ENCODE data around the gene PTPA. TPM values are rescaled to one million over a fixed set of nuclear protein-coding genes. Genes with fewer than 3 reads are reported as not detected.

PTPA gene
- total and polyA plus RNA-seq, 9 of the 15 experiments (the other 6 are each of a cell fraction or from before 2014, with no cell fraction given), result 1.7 to 121 (median 72.6) TPM

DNA sequence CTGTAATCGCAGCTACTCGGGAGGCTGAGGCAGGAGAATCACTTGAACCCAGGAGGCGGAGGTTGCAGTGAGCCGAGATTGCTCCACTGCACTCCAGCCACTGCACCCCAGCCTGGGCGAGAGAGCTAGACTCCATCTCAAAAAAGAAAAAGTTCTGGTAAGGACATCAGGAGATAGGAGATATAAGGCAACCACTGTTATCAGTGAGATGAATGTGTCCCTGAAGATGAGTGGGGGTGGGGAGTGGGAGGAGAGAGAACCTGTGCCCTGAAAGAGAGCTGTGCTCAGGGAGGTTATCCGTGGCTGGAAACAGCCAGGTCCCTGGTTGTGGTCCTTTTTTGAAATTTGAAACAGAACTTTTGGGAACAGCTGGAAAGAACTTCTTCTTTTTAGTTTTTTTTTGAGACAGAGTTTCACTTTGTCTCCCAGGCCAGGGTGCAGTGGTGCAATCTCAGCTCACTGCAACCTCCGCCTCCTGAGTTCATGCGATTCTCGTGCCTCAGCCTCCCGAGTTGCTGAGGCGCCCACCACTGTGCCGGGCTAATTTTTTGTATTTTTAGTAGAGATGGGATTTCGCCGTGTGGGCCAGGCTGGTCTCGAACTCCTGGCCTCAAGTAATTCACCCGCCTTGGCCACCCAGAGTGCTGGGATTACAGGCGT is 2.6 kb downstream of the PTPA start (continued):
- TF ChIP-seq, protein P1, sequence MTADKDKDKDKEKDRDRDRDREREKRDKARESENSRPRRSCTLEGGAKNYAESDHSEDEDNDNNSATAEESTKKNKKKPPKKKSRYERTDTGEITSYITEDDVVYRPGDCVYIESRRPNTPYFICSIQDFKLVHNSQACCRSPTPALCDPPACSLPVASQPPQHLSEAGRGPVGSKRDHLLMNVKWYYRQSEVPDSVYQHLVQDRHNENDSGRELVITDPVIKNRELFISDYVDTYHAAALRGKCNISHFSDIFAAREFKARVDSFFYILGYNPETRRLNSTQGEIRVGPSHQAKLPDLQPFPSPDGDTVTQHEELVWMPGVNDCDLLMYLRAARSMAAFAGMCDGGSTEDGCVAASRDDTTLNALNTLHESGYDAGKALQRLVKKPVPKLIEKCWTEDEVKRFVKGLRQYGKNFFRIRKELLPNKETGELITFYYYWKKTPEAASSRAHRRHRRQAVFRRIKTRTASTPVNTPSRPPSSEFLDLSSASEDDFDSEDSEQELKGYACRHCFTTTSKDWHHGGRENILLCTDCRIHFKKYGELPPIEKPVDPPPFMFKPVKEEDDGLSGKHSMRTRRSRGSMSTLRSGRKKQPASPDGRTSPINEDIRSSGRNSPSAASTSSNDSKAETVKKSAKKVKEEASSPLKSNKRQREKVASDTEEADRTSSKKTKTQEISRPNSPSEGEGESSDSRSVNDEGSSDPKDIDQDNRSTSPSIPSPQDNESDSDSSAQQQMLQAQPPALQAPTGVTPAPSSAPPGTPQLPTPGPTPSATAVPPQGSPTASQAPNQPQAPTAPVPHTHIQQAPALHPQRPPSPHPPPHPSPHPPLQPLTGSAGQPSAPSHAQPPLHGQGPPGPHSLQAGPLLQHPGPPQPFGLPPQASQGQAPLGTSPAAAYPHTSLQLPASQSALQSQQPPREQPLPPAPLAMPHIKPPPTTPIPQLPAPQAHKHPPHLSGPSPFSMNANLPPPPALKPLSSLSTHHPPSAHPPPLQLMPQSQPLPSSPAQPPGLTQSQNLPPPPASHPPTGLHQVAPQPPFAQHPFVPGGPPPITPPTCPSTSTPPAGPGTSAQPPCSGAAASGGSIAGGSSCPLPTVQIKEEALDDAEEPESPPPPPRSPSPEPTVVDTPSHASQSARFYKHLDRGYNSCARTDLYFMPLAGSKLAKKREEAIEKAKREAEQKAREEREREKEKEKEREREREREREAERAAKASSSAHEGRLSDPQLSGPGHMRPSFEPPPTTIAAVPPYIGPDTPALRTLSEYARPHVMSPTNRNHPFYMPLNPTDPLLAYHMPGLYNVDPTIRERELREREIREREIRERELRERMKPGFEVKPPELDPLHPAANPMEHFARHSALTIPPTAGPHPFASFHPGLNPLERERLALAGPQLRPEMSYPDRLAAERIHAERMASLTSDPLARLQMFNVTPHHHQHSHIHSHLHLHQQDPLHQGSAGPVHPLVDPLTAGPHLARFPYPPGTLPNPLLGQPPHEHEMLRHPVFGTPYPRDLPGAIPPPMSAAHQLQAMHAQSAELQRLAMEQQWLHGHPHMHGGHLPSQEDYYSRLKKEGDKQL (CRISPR knock-in tag; IDR thresholded peaks at IDR 0.05; ENCODE audit: borderline replicate concordance), result no peak
- TF ChIP-seq PML (IDR thresholded peaks at IDR 0.05; ENCODE audit: low read length), result peak; percentile 33; the same call in 1 of the 2 replicates
- TF ChIP-seq, protein P2, sequence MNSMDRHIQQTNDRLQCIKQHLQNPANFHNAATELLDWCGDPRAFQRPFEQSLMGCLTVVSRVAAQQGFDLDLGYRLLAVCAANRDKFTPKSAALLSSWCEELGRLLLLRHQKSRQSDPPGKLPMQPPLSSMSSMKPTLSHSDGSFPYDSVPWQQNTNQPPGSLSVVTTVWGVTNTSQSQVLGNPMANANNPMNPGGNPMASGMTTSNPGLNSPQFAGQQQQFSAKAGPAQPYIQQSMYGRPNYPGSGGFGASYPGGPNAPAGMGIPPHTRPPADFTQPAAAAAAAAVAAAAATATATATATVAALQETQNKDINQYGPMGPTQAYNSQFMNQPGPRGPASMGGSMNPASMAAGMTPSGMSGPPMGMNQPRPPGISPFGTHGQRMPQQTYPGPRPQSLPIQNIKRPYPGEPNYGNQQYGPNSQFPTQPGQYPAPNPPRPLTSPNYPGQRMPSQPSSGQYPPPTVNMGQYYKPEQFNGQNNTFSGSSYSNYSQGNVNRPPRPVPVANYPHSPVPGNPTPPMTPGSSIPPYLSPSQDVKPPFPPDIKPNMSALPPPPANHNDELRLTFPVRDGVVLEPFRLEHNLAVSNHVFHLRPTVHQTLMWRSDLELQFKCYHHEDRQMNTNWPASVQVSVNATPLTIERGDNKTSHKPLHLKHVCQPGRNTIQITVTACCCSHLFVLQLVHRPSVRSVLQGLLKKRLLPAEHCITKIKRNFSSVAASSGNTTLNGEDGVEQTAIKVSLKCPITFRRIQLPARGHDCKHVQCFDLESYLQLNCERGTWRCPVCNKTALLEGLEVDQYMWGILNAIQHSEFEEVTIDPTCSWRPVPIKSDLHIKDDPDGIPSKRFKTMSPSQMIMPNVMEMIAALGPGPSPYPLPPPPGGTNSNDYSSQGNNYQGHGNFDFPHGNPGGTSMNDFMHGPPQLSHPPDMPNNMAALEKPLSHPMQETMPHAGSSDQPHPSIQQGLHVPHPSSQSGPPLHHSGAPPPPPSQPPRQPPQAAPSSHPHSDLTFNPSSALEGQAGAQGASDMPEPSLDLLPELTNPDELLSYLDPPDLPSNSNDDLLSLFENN (IDR thresholded peaks at IDR 0.05; ENCODE audit: low read depth in 2 of 2, low read length in 2 of 2), result no peak
- no peak for TF ChIP-seq ZKSCAN8 (CRISPR knock-in tag; IDR thresholded peaks at IDR 0.05)
- TF ChIP-seq, protein P3, sequence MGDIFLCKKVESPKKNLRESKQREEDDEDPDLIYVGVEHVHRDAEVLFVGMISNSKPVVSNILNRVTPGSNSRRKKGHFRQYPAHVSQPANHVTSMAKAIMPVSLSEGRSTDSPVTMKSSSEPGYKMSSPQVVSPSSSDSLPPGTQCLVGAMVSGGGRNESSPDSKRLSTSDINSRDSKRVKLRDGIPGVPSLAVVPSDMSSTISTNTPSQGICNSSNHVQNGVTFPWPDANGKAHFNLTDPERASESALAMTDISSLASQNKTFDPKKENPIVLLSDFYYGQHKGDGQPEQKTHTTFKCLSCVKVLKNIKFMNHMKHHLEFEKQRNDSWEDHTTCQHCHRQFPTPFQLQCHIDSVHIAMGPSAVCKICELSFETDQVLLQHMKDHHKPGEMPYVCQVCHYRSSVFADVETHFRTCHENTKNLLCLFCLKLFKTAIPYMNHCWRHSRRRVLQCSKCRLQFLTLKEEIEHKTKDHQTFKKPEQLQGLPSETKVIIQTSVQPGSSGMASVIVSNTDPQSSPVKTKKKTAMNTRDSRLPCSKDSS (IDR thresholded peaks at IDR 0.05; ENCODE audit: low read depth, partially characterized antibody), result no peak
- TF ChIP-seq MYBL2 (IDR thresholded peaks at IDR 0.05; ENCODE audit: low read depth), result no peak
- TF ChIP-seq MYBL2 (CRISPR knock-in tag; IDR thresholded peaks at IDR 0.05; ENCODE audit: borderline replicate concordance), result no peak
- 0 out of 2 replicates have a peak, but pooled peaks have one; percentile 28 for TF ChIP-seq MTA3 (IDR thresholded peaks at IDR 0.05; ENCODE audit: borderline replicate concordance)
- TF ChIP-seq DMBX1 (CRISPR knock-in tag; IDR thresholded peaks at IDR 0.05; ENCODE audit: borderline replicate concordance), result no peak
- peak in 1 of 2 experiments; percentile 35; a peak in 1 of 4 replicates for TF ChIP-seq TBL1XR1 (IDR thresholded peaks at IDR 0.05; ENCODE audit: low read length in 2 of 2)
- peak; percentile 86 for TF ChIP-seq EGR1 (conservative IDR thresholded peaks at IDR 0.05)
- 0 out of 2 replicates have a peak, but pooled peaks have one; percentile 9 for TF ChIP-seq CEBPB (tag; IDR thresholded peaks at IDR 0.05)
- TF ChIP-seq TAF15 (IDR thresholded peaks at IDR 0.05; ENCODE audit: low read depth, low read length), result no peak
- no peak for TF ChIP-seq HNRNPUL1 (IDR thresholded peaks at IDR 0.05; ENCODE audit: low read length)
